ENCODE measurements around the gene KCNG4.
A peak's percentile ranks its signal among the peaks of the same experiment; 100 is the strongest.
"Not testable (repeated sequence)": the region's sequence is repeated elsewhere in the genome, so short reads cannot be mapped to it uniquely, and the experiment has no call there.

Gene KCNG4

GRCh38 chr16:84234321-84235241 is 5.2 kb downstream of the KCNG4 start:
- no peak for DNase-seq (ENCODE audit: low read depth)

GRCh38 chr16:84233748-84234147 is 6.1 kb downstream of the KCNG4 start:
- no peak for DNase-seq (ENCODE audit: low read depth)

- DNase-seq (ENCODE audit: low read depth): no peak
These were observed 6.8 kb downstream of the KCNG4 start for GRCh38 chr16:84232969-84233368.

GRCh38 chr16:84232060-84232459 is 7.8 kb downstream of the KCNG4 start:
- DNase-seq (ENCODE audit: low read depth): no peak

GRCh38 chr16:84229471-84229870 is 10.3 kb downstream of the KCNG4 start:
- DNase-seq (ENCODE audit: low read depth): no peak

GRCh38 chr16:84228256-84228838 is 11.5 kb downstream of the KCNG4 start:
- DNase-seq (ENCODE audit: low read depth): peak; percentile 84

- no peak for DNase-seq (ENCODE audit: low read depth)
These were observed 12.3 kb downstream of the KCNG4 start for GRCh38 chr16:84227548-84227947.

GRCh38 chr16:84226026-84226425 is 13.8 kb downstream of the KCNG4 start:
- DNase-seq (ENCODE audit: low read depth): no peak

- DNase-seq (ENCODE audit: low read depth): no peak
These were observed 14.2 kb downstream of the KCNG4 start for GRCh38 chr16:84225571-84225970.

- DNase-seq (ENCODE audit: low read depth): no peak
These were observed 14.7 kb downstream of the KCNG4 start for GRCh38 chr16:84225126-84225525.

GRCh38 chr16:84224554-84224953 is 15.3 kb downstream of the KCNG4 start:
- no peak for DNase-seq (ENCODE audit: low read depth)

GRCh38 chr16:84223456-84223855 is 16.4 kb downstream of the KCNG4 start:
- no peak for DNase-seq (ENCODE audit: low read depth)

GRCh38 chr16:84220851-84221250 is 19.0 kb downstream of the KCNG4 start:
- peak; percentile 68 for DNase-seq (ENCODE audit: low read depth)

GRCh38 chr16:84218956-84219355 is 20.9 kb downstream of the KCNG4 start:
- DNase-seq (ENCODE audit: low read depth): no peak

GRCh38 chr16:84218176-84218823 is 21.5 kb downstream of the KCNG4 start:
- no peak for DNase-seq (ENCODE audit: low read depth)

- DNase-seq (ENCODE audit: low read depth): not testable (repeated sequence)
These were observed 23.7 kb downstream of the KCNG4 start for GRCh38 chr16:84216144-84216543.

GRCh38 chr16:84215531-84215930 is 24.3 kb downstream of the KCNG4 start:
- DNase-seq (ENCODE audit: low read depth): no peak

GRCh38 chr16:84214451-84215066 is 25.3 kb downstream of the KCNG4 start:
- DNase-seq (ENCODE audit: low read depth): no peak

GRCh38 chr16:84212631-84213030 is 27.2 kb downstream of the KCNG4 start:
- no peak for DNase-seq (ENCODE audit: low read depth)

- no peak for DNase-seq (ENCODE audit: low read depth)
These were observed 27.7 kb downstream of the KCNG4 start for GRCh38 chr16:84212154-84212553.

- DNase-seq (ENCODE audit: low read depth): peak; percentile 20
These were observed 29.8 kb downstream of the KCNG4 start for GRCh38 chr16:84209989-84210388.

- DNase-seq (ENCODE audit: low read depth): no peak
These were observed 31.9 kb downstream of the KCNG4 start for GRCh38 chr16:84207879-84208278.

- no peak for DNase-seq (ENCODE audit: low read depth)
These were observed 32.6 kb downstream of the KCNG4 start for GRCh38 chr16:84207251-84207650.

Data from iris pigment epithelial cell (primary cell).